Loucy (cell line): ENCODE measurements around the gene PLG.

Source experiments
- H2AFZ ChIP-seq: fragments of 200-600 bp; sonication (generic); 2 replicates; pipeline ENCODE4 v1.6.0; 2016; ENCODE audit warnings: antibody characterized with exemption, mild to moderate bottlenecking, low read length, moderate library complexity
- H3F3A ChIP-seq: fragments of 200-600 bp; 2 replicates; pipeline ENCODE4 v1.6.0; 2016; ENCODE audit warnings: antibody characterized with exemption, low read depth, mild to moderate bottlenecking
- H3K27me3 ChIP-seq: fragments of 200-600 bp; sonication (generic); 2 replicates; pipeline ENCODE4 v1.6.1; 2014; ENCODE audit warnings: low read length, mild to moderate bottlenecking; ENCODE audit not compliant: insufficient read depth, poor library complexity, severe bottlenecking
- H3K36me3 ChIP-seq: fragments of 200-600 bp; sonication (generic); 2 replicates; pipeline ENCODE4 v1.6.1; 2016; ENCODE audit warnings: low read length; ENCODE audit not compliant: insufficient read depth
- H3K4me1 ChIP-seq: fragments of 200-600 bp; sonication (generic); 2 replicates; pipeline ENCODE4 v1.5.1; 2014; ENCODE audit warnings: low read length, mild to moderate bottlenecking; ENCODE audit not compliant: insufficient read depth, poor library complexity, severe bottlenecking
- H3K4me2 ChIP-seq: fragments of 200-600 bp; sonication (generic); 2 replicates; pipeline ENCODE4 v1.6.0; 2014; ENCODE audit warnings: antibody characterized with exemption, low read length, low read depth, mild to moderate bottlenecking; ENCODE audit not compliant: poor library complexity, severe bottlenecking
- H3K4me3 ChIP-seq: fragments of 200-600 bp; sonication (generic); 2 replicates; pipeline ENCODE4 v1.5.1; 2014; ENCODE audit warnings: low read length, mild to moderate bottlenecking, mixed read lengths; ENCODE audit not compliant: poor library complexity, severe bottlenecking
- H3K79me2 ChIP-seq: fragments of 200-600 bp; sonication (generic); 2 replicates; pipeline ENCODE4 v1.6.1; 2014; ENCODE audit warnings: low read length; ENCODE audit not compliant: insufficient read depth
- H3K9ac ChIP-seq: fragments of 200-600 bp; sonication (generic); 2 replicates; pipeline ENCODE4 v1.6.0; 2014; ENCODE audit warnings: mild to moderate bottlenecking, low read depth, low read length, moderate library complexity; ENCODE audit not compliant: poor library complexity, severe bottlenecking
- H3K9me2 ChIP-seq: fragments of 200-600 bp; sonication (generic); replicated peaks from 2 replicates; pipeline ENCODE4 v1.6.1; 2016; ENCODE audit warnings: low read depth, low read length, mixed read lengths
- H3K9me3 ChIP-seq: fragments of 200-600 bp; sonication (generic); 2 replicates; pipeline ENCODE4 v1.6.1; 2014; ENCODE audit warnings: mild to moderate bottlenecking, antibody characterized with exemption, low read length, low read depth; ENCODE audit not compliant: insufficient read depth
- H4K20me1 ChIP-seq: fragments of 200-600 bp; sonication (generic); 2 replicates; pipeline ENCODE4 v1.6.0; 2014; ENCODE audit warnings: antibody characterized with exemption, low read length, mild to moderate bottlenecking; ENCODE audit not compliant: insufficient read depth, poor library complexity, severe bottlenecking
- EZH2phosphoT487 ChIP-seq: fragments of 200-600 bp; IDR thresholded peaks from 2 replicates; pipeline ENCODE4 v1.6.1; 2018; ENCODE audit warnings: antibody characterized with exemption, mild to moderate bottlenecking, moderate library complexity, borderline replicate concordance
- TF ChIP-seq, protein P1 (sequence below): fragments of 200-600 bp; sonication (generic); conservative IDR thresholded peaks from 2 replicates; pipeline ENCODE4 v1.5.1; 2014; ENCODE audit warnings: mild to moderate bottlenecking, antibody characterized with exemption, low read length

The PLG gene

DNA sequence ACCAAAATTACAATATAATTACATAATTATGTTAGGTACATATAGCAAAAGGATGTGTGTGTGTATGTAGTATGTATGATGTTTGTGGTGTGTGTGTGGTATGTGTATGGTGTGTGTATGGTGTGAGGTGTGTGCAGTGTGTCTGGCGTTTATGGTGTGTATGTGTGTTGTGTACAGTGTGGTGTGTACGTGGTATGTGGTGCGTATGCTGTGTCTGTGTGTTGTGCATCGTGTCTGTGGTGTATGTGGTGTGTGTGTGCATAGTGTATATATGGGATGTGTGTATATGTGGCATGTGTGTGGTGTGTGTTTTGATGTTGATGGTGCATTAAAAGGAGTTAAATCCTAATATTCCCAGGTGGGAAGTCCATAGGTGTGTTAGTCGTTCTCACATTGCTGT, 62.8 kb downstream of the PLG start:
- Histone ChIP-seq H2AFZ (no peak overlapping the region), H3K4me3 (no peak overlapping the region), H3K79me2 (no peaks in the 10 kb centered on the region), H3K36me3 (no peaks in the 10 kb centered on the region), H3K9ac (no peak overlapping the region), H3F3A (no peaks in the 10 kb centered on the region), H3K4me1 (no peaks in the 10 kb centered on the region), H3K4me2 (no peak overlapping the region), H3K27me3 (no peaks in the 10 kb centered on the region), H4K20me1 (no peaks in the 10 kb centered on the region), H3K9me3 (no peaks in the 10 kb centered on the region), H3K9me2 (no peaks in the 10 kb centered on the region)
- TF ChIP-seq, protein P1, sequence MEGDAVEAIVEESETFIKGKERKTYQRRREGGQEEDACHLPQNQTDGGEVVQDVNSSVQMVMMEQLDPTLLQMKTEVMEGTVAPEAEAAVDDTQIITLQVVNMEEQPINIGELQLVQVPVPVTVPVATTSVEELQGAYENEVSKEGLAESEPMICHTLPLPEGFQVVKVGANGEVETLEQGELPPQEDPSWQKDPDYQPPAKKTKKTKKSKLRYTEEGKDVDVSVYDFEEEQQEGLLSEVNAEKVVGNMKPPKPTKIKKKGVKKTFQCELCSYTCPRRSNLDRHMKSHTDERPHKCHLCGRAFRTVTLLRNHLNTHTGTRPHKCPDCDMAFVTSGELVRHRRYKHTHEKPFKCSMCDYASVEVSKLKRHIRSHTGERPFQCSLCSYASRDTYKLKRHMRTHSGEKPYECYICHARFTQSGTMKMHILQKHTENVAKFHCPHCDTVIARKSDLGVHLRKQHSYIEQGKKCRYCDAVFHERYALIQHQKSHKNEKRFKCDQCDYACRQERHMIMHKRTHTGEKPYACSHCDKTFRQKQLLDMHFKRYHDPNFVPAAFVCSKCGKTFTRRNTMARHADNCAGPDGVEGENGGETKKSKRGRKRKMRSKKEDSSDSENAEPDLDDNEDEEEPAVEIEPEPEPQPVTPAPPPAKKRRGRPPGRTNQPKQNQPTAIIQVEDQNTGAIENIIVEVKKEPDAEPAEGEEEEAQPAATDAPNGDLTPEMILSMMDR: no peak
- TF ChIP-seq EZH2phosphoT487: no peak

DNA sequence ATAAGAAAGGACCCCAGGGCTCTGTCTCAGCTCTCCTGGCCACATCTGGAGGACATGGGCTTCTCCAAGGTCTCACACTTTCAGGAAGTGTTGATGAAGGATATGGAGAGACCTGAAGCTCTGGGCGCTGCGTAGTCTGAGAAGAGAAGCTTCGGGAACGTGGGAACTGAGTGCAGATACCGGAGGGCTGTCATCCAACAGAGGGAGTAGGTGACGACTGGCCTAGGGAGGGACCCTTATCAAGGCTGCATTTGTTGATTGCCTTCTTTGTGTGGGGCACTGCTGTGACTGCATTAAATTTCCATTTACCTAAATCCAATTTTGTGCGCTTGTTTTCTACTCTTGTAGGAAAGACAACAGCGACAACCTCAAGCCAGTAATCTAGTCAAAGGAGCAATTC, 63.4 kb downstream of the PLG start:
- no peak for TF ChIP-seq EZH2phosphoT487
- TF ChIP-seq, protein P1: no peak

DNA sequence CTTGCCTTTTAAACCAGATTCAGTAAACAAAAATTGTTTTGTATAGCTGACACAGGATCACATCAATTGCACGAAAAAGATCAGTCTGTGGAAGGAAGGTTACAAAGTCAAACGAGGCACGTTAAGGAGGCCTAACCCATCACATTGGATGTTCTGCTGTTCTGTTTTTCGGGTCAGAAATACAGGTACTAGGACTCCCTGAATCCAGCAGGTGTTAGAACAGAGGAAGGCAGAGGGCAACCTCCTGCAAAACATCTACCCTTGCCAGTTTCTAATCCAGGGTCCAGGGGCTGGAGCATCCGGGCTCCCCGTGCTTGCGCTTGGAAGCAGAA, 64.6 kb downstream of the PLG start:
- Histone ChIP-seq H3K36me3 (no peaks in the 10 kb centered on the region), H3K9me3 (no peaks in the 10 kb centered on the region), H3K9me2 (no peaks in the 10 kb centered on the region), H3K27me3 (no peaks in the 10 kb centered on the region), H3K4me3 (no peak overlapping the region), H3F3A (no peaks in the 10 kb centered on the region), H2AFZ (no peak overlapping the region), H3K79me2 (no peaks in the 10 kb centered on the region), H3K4me2 (no peak overlapping the region), H3K4me1 (no peaks in the 10 kb centered on the region), H3K9ac (no peak overlapping the region), H4K20me1 (no peaks in the 10 kb centered on the region)
- TF ChIP-seq EZH2phosphoT487: no peak
- TF ChIP-seq, protein P1: no peak

More for the DNA sequence above, 63.4 kb downstream of the PLG start:
- Histone ChIP-seq H3K79me2 (no peaks in the 10 kb centered on the region), H4K20me1 (no peaks in the 10 kb centered on the region), H3K4me1 (no peaks in the 10 kb centered on the region), H3K4me2 (no peak overlapping the region), H3F3A (no peaks in the 10 kb centered on the region), H3K4me3 (no peak overlapping the region), H2AFZ (no peak overlapping the region), H3K27me3 (no peaks in the 10 kb centered on the region), H3K9me2 (no peaks in the 10 kb centered on the region), H3K9ac (no peak overlapping the region), H3K36me3 (no peaks in the 10 kb centered on the region), H3K9me3 (no peaks in the 10 kb centered on the region)
